Measurements from ENCODE around the gene ATXN2. TPM values are rescaled to one million over a fixed set of nuclear protein-coding genes. Genes with fewer than 3 reads are reported as not detected.

Gene ATXN2
- total RNA-seq, 6 experiments from 2014 or later = 80.7 to 110 (median 91.9) TPM

GRCh38 chr12:111580737-111581136 is 18.4 kb downstream of the ATXN2 start:
- H3K27me3 Mint-ChIP-seq (ENCODE audit: insufficient read depth) = peaks cover 3% of the 10 kb centered on the region
- no peak overlapping the region for H3K4me3 Mint-ChIP-seq
- H3K27ac Mint-ChIP-seq = no peak overlapping the region
- peaks cover 10% of the 10 kb centered on the region for H3K36me3 Mint-ChIP-seq (ENCODE audit: low read depth)
- H3K9me3 Mint-ChIP-seq = no peaks in the 10 kb centered on the region
- H3K4me1 Mint-ChIP-seq (ENCODE audit: low read depth) = peaks cover 28% of the 10 kb centered on the region
- no peak for TF ChIP-seq CTCF (IDR thresholded peaks at IDR 0.05)
- DNase-seq = no peak

- DNase-seq = no peak
- Mint-ChIP-seq H3K27me3 (ENCODE audit: insufficient read depth) (peaks cover 3% of the 10 kb centered on the region), H3K9me3 (no peaks in the 10 kb centered on the region), H3K27ac (peak overlapping the region; percentile 18; the same call in 1 of the 2 replicates), H3K4me1 (ENCODE audit: low read depth) (peaks cover 34% of the 10 kb centered on the region), H3K4me3 (no peak overlapping the region), H3K36me3 (ENCODE audit: low read depth) (peaks cover 10% of the 10 kb centered on the region)
- no peak for TF ChIP-seq CTCF (IDR thresholded peaks at IDR 0.05)
These were observed 19.0 kb downstream of the ATXN2 start for GRCh38 chr12:111580119-111580425.

- Mint-ChIP-seq H3K27me3 (ENCODE audit: insufficient read depth) (peaks cover 3% of the 10 kb centered on the region), H3K9me3 (no peaks in the 10 kb centered on the region), H3K4me3 (peak overlapping the region; percentile 49), H3K36me3 (ENCODE audit: low read depth) (peaks cover 10% of the 10 kb centered on the region), H3K27ac (peak overlapping the region; percentile 89), H3K4me1 (ENCODE audit: low read depth) (peaks cover 42% of the 10 kb centered on the region)
- no peak for TF ChIP-seq CTCF (IDR thresholded peaks at IDR 0.05)
- no peak for DNase-seq
These were observed 20.2 kb downstream of the ATXN2 start for GRCh38 chr12:111578971-111579340.

- peak overlapping the region; percentile 89 for H3K27ac Mint-ChIP-seq
These were observed 20.7 kb downstream of the ATXN2 start for GRCh38 chr12:111578276-111578970.

GRCh38 chr12:111574797-111575443 is 24.2 kb downstream of the ATXN2 start:
- no peaks in the 10 kb centered on the region for H3K9me3 Mint-ChIP-seq
- TF ChIP-seq CTCF (IDR thresholded peaks at IDR 0.05) = no peak
- H3K27me3 Mint-ChIP-seq (ENCODE audit: insufficient read depth) = no peaks in the 10 kb centered on the region
- no peak for DNase-seq
- no peak overlapping the region for H3K4me3 Mint-ChIP-seq
- H3K4me1 Mint-ChIP-seq (ENCODE audit: low read depth) = peaks cover 61% of the 10 kb centered on the region
- H3K27ac Mint-ChIP-seq = peak overlapping the region; percentile 58
- H3K36me3 Mint-ChIP-seq (ENCODE audit: low read depth) = peaks cover 10% of the 10 kb centered on the region

More at GRCh38 chr12:111578276-111578970, 20.7 kb downstream of the ATXN2 start:
- Mint-ChIP-seq H3K4me1 (ENCODE audit: low read depth) (peaks cover 45% of the 10 kb centered on the region), H3K36me3 (ENCODE audit: low read depth) (peaks cover 13% of the 10 kb centered on the region), H3K4me3 (peak overlapping the region; percentile 49), H3K27me3 (ENCODE audit: insufficient read depth) (peaks cover 3% of the 10 kb centered on the region), H3K9me3 (no peaks in the 10 kb centered on the region)
- peak; percentile 86 for DNase-seq
- TF ChIP-seq CTCF (IDR thresholded peaks at IDR 0.05) = no peak

Measured in HFFc6 (cell line).